Osteocyte (in vitro differentiated cells): Measurements from ENCODE around the gene CETP. TPM values are rescaled to one million over a fixed set of nuclear protein-coding genes. Genes with fewer than 3 reads are reported as not detected.
"Not testable (repeated sequence)": the region's sequence is repeated elsewhere in the genome, so short reads cannot be mapped to it uniquely, and the experiment has no call there.

Experiments
- DNase-seq: peaks from one replicate; pipeline ENCODE4 v3.0.0; 2021; ENCODE audit warnings: mixed read lengths; ENCODE audit not compliant: unreplicated experiment; ENCODE audit errors: extremely low spot score
- H3K27ac Mint-ChIP-seq: one replicate; pipeline ENCODE4 v1.8.0; 2021; ENCODE audit warnings: mild to moderate bottlenecking, mixed read lengths; ENCODE audit not compliant: unreplicated experiment
- H3K27me3 Mint-ChIP-seq: one replicate; pipeline ENCODE4 v1.8.0; 2021; ENCODE audit warnings: mixed read lengths; ENCODE audit not compliant: unreplicated experiment
- H3K36me3 Mint-ChIP-seq: one replicate; pipeline ENCODE4 v1.8.0; 2021; ENCODE audit warnings: mixed read lengths; ENCODE audit not compliant: unreplicated experiment
- H3K4me1 Mint-ChIP-seq: one replicate; pipeline ENCODE4 v1.8.0; 2021; ENCODE audit warnings: mixed read lengths; ENCODE audit not compliant: unreplicated experiment
- H3K4me3 Mint-ChIP-seq: one replicate; pipeline ENCODE4 v1.8.0; 2021; ENCODE audit warnings: mild to moderate bottlenecking, moderate library complexity, mixed read lengths; ENCODE audit not compliant: unreplicated experiment
- H3K9me3 Mint-ChIP-seq: one replicate; pipeline ENCODE4 v1.8.0; 2021; ENCODE audit warnings: mixed read lengths; ENCODE audit not compliant: unreplicated experiment
- CTCF ChIP-seq: fragments of 200-600 bp; sonication (generic); IDR thresholded peaks from 2 replicates; pipeline ENCODE4 v1.5.0; 2021; ENCODE audit warnings: antibody characterized with exemption, mild to moderate bottlenecking, moderate library complexity
- total RNA-seq: library from RNA; stranded (reverse); gene quantifications from 2 replicates; pipeline ENCODE4 v1.2.1, GENCODE V29; 2021

CETP gene
- total RNA-seq, 1 donor from 2014 or later, result not detected

GRCh38 chr16:57000271-57001025 is 38.7 kb downstream of the CETP start:
- Mint-ChIP-seq H3K9me3 (no peaks in the 10 kb centered on the region), H3K4me1 (peaks cover 19% of the 10 kb centered on the region), H3K36me3 (no peaks in the 10 kb centered on the region), H3K27me3 (no peaks in the 10 kb centered on the region), H3K4me3 (no peak overlapping the region), H3K27ac (peak overlapping the region; percentile 83)
- no peak for DNase-seq
- TF ChIP-seq CTCF, result no peak

GRCh38 chr16:57001026-57001679 is 39.4 kb downstream of the CETP start:
- no peak for TF ChIP-seq CTCF
- H3K36me3 Mint-ChIP-seq, result no peaks in the 10 kb centered on the region
- H3K27me3 Mint-ChIP-seq, result no peaks in the 10 kb centered on the region
- no peaks in the 10 kb centered on the region for H3K9me3 Mint-ChIP-seq
- H3K4me1 Mint-ChIP-seq, result peaks cover 19% of the 10 kb centered on the region
- DNase-seq, result no peak
- no peak overlapping the region for H3K4me3 Mint-ChIP-seq
- no peak overlapping the region for H3K27ac Mint-ChIP-seq

- no peak for TF ChIP-seq CTCF
- Mint-ChIP-seq H3K27me3 (no peaks in the 10 kb centered on the region), H3K4me3 (no peak overlapping the region), H3K36me3 (no peaks in the 10 kb centered on the region), H3K27ac (no peak overlapping the region), H3K4me1 (peaks cover 19% of the 10 kb centered on the region), H3K9me3 (no peaks in the 10 kb centered on the region)
- DNase-seq, result no peak
These were observed 42.0 kb downstream of the CETP start for GRCh38 chr16:57003439-57004386.

- H3K36me3 Mint-ChIP-seq, result no peaks in the 10 kb centered on the region
- H3K4me1 Mint-ChIP-seq, result peaks cover 12% of the 10 kb centered on the region
- no peak overlapping the region for H3K4me3 Mint-ChIP-seq
- DNase-seq, result no peak
- H3K27me3 Mint-ChIP-seq, result no peaks in the 10 kb centered on the region
- no peak for TF ChIP-seq CTCF
- H3K9me3 Mint-ChIP-seq, result no peaks in the 10 kb centered on the region
- no peak overlapping the region for H3K27ac Mint-ChIP-seq
These were observed 42.9 kb downstream of the CETP start for GRCh38 chr16:57004387-57005250.

- not testable (repeated sequence) for H3K9me3 Mint-ChIP-seq, H3K27me3 Mint-ChIP-seq, H3K36me3 Mint-ChIP-seq, H3K4me1 Mint-ChIP-seq, H3K27ac Mint-ChIP-seq, H3K4me3 Mint-ChIP-seq, DNase-seq
These were observed 43.8 kb downstream of the CETP start for GRCh38 chr16:57005597-57005996.
